K562 (cell line): ENCODE measurements around the gene KASH5. TPM values are rescaled to one million over a fixed set of nuclear protein-coding genes. Genes with fewer than 3 reads are reported as not detected.
A peak's percentile ranks its signal among the peaks of the same experiment; 100 is the strongest.

Source experiments
- ATAC-seq: fragments of 200-7000 bp; cut with Tn5 transposase; 3 replicates; pipeline ENCODE4 v1.9.1; 2020; ENCODE audit warnings: moderate library complexity
- BruUV-seq: library from RNA; stranded (reverse); fragments of 400-500 nt; replicated peaks from 2 replicates; lab custom pipeline; 2021; lab: Mats Ljungman, UMichigan
- CTCF ChIA-PET: fragments of 300-600 bp; formaldehyde crosslinking; extraction: SDS; loops from one replicate; lab custom pipeline; 2021; ENCODE audit warnings: low intra/inter-chr PET ratio; lab: Yijun Ruan, JAX
- POLR2A ChIA-PET: fragments of 300-600, 350-650 bp; sonication (Branson Sonifier 250); formaldehyde crosslinking; extraction: SDS; loops from one replicate; lab custom pipeline; 2021; ENCODE audit warnings: antibody characterized with exemption, inconsistent platforms; lab: Yijun Ruan, JAX
- DNase-seq, 4 experiments: peaks; one replicate each; pipeline versions ENCODE4 v3.0.0 to v3.0.0-alpha.2; 2011 to 2018; ENCODE audit warnings: low spot score in 3 of 4, mixed read lengths in 3 of 4; ENCODE audit errors: extremely low read depth in 1 of 4
- FAIRE-seq: peaks from 2 replicates; lab custom pipeline; 2011; peaks lifted over from hg19 to GRCh38; lab: Jason Lieb, UNC
- H2AFZ ChIP-seq: 2 replicates; pipeline ENCODE4 v1.6.0; 2011; ENCODE audit warnings: low read depth, low read length, control low read depth, inconsistent platforms
- H3K27ac ChIP-seq: fragments of 200-600 bp; 3 replicates; pipeline ENCODE4 v1.8.0; 2011; ENCODE audit warnings: low read depth, mild to moderate bottlenecking, control low read depth, inconsistent platforms, low read length, moderate library complexity, mixed read lengths; ENCODE audit errors: extremely low read depth
- H3K27me3 ChIP-seq, 2 experiments: fragments of 300-600 bp in 1 of 2; 2 replicates in 1 of 2; 3 replicates in 1 of 2; pipeline versions ENCODE4 v1.6.0 to v1.8.0; 2011; ENCODE audit warnings: inconsistent platforms in 2 of 2, low read length in 2 of 2, mild to moderate bottlenecking in 1 of 2, mixed read lengths in 1 of 2, moderate library complexity in 1 of 2; ENCODE audit not compliant: control insufficient read depth in 2 of 2, insufficient read depth in 2 of 2
- H3K36me3 ChIP-seq: fragments of 300-600 bp; 3 replicates; pipeline ENCODE4 v1.8.0; 2011; ENCODE audit warnings: mild to moderate bottlenecking, low read length, inconsistent platforms; ENCODE audit not compliant: control insufficient read depth, insufficient read depth
- H3K4me1 ChIP-seq, 2 experiments: fragments of 200-600 bp in 1 of 2; replicated peaks in 1 of 2; 2 replicates in 1 of 2; 3 replicates in 1 of 2; pipeline versions ENCODE4 v1.5.1 to v1.8.0; 2011; ENCODE audit warnings: inconsistent platforms in 2 of 2, low read length in 2 of 2, mild to moderate bottlenecking in 1 of 2, mixed read lengths in 1 of 2, moderate library complexity in 1 of 2; ENCODE audit not compliant: control insufficient read depth in 2 of 2, insufficient read depth in 2 of 2
- H3K4me2 ChIP-seq: 2 replicates; pipeline ENCODE4 v1.6.1; 2011; ENCODE audit warnings: low read length, control low read depth, inconsistent platforms, mixed read lengths; ENCODE audit not compliant: insufficient read depth
- H3K4me3 ChIP-seq: fragments of 200-600 bp; sonication (generic), shearing (Covaris generic); 2 replicates; pipeline ENCODE4 v1.5.1; 2016; ENCODE audit warnings: control low read depth, inconsistent platforms
- H3K79me2 ChIP-seq: fragments of 200-600 bp; 3 replicates; pipeline ENCODE4 v1.8.0; 2011; ENCODE audit warnings: low read length, inconsistent platforms; ENCODE audit not compliant: control insufficient read depth, insufficient read depth
- H3K9ac ChIP-seq, 2 experiments: 2 replicates each; pipeline versions ENCODE4 v1.6.0 to v1.6.1; 2011; ENCODE audit warnings: low read depth in 2 of 2, low read length in 2 of 2, control low read depth in 1 of 2, inconsistent platforms in 1 of 2, mild to moderate bottlenecking in 1 of 2, mixed read lengths in 1 of 2; ENCODE audit not compliant: insufficient read depth in 1 of 2
- H3K9me1 ChIP-seq: one replicate; pipeline ENCODE4 v1.6.0; 2011; ENCODE audit warnings: inconsistent platforms, mild to moderate bottlenecking, low read length, moderate library complexity; ENCODE audit not compliant: control insufficient read depth, insufficient read depth
- H3K9me3 ChIP-seq: replicated peaks from 2 replicates; pipeline ENCODE4 v1.5.1; 2011; ENCODE audit warnings: low read depth, low read length, inconsistent platforms; ENCODE audit not compliant: control insufficient read depth, insufficient read depth
- H4K20me1 ChIP-seq: replicated peaks from 2 replicates; pipeline ENCODE4 v1.6.1; 2011; ENCODE audit warnings: low read length, inconsistent platforms, mixed read lengths; ENCODE audit not compliant: control insufficient read depth, insufficient read depth
- CHD1 ChIP-seq: fragments of 200-600 bp; sonication (generic); IDR thresholded peaks from one replicate; pipeline ENCODE4 v1.6.1; 2012; ENCODE audit warnings: mild to moderate bottlenecking, moderate library complexity, low read length, inconsistent platforms
- CREM ChIP-seq: IDR thresholded peaks from 2 replicates; pipeline ENCODE4 v1.6.1; 2014; ENCODE audit warnings: antibody characterized with exemption, low read depth
- KAT7 ChIP-seq: sonication (generic); formaldehyde crosslinking; IDR thresholded peaks from 2 replicates; pipeline ENCODE4 v1.8.0; 2022; ENCODE audit warnings: missing genetic modification reagents, mild to moderate bottlenecking, borderline replicate concordance
- NR2C2 ChIP-seq, 2 experiments: fragments of 200-800 bp in 1 of 2; sonication (Bioruptor generic) in 1 of 2; sonication (generic) in 1 of 2; formaldehyde crosslinking in 1 of 2; IDR thresholded peaks; 2 replicates each; pipeline versions ENCODE4 v1.6.1 to v1.8.0; 2016 to 2022; ENCODE audit warnings: mild to moderate bottlenecking in 1 of 2, missing compliant biosample characterization in 1 of 2, missing genetic modification characterization in 1 of 2, missing genetic modification reagents in 1 of 2
- PHB2 ChIP-seq: fragments of 450-650 bp; IDR thresholded peaks from 2 replicates; pipeline ENCODE4 v1.6.1; 2017; ENCODE audit warnings: low read depth
- RBBP5 ChIP-seq: fragments of 200-600 bp; sonication (generic); IDR thresholded peaks from 2 replicates; pipeline ENCODE4 v1.6.1; 2012; ENCODE audit warnings: borderline replicate concordance, mild to moderate bottlenecking, low read length, control low read depth, inconsistent platforms; ENCODE audit not compliant: insufficient read depth, poor library complexity, severe bottlenecking
- RCOR1 ChIP-seq, 2 experiments: IDR thresholded peaks; 2 replicates each; pipeline ENCODE4 v1.6.1; 2012; ENCODE audit warnings: low read depth in 2 of 2, low read length in 2 of 2, borderline replicate concordance in 1 of 2, improper control_type of control experiment in 1 of 2
- RUNX1 ChIP-seq: sonication (generic); IDR thresholded peaks from 2 replicates; pipeline ENCODE4 v1.6.1; 2016; ENCODE audit warnings: antibody characterized with exemption, low read depth
- SP1 ChIP-seq: sonication (generic); formaldehyde crosslinking; IDR thresholded peaks from 2 replicates; pipeline ENCODE4 v1.8.1; 2022; ENCODE audit warnings: mild to moderate bottlenecking, missing genetic modification reagents
- SRSF1 ChIP-seq: fragments of 200-400 bp; formaldehyde crosslinking; IDR thresholded peaks from 2 replicates; pipeline ENCODE4 v1.6.1; 2017; ENCODE audit warnings: mild to moderate bottlenecking, low read depth, low read length, moderate library complexity
- TEAD4 ChIP-seq, 2 experiments: sonication (generic) in 1 of 2; formaldehyde crosslinking in 1 of 2; IDR thresholded peaks; 2 replicates each; pipeline versions ENCODE4 v1.6.1 to v1.8.0; 2012 to 2022; ENCODE audit warnings: borderline replicate concordance in 1 of 2, inconsistent platforms in 1 of 2, low read length in 1 of 2, mild to moderate bottlenecking in 1 of 2, missing genetic modification reagents in 1 of 2
- TSC22D4 ChIP-seq: fragments of 450-650 bp; IDR thresholded peaks from 2 replicates; pipeline ENCODE4 v1.6.1; 2016; ENCODE audit warnings: missing genetic modification characterization, missing biosample characterization, control low read depth
- ZFP36 ChIP-seq: fragments of 150-350 bp; IDR thresholded peaks from 2 replicates; pipeline ENCODE4 v1.6.1; 2018; ENCODE audit warnings: low read length, low read depth; ENCODE audit not compliant: partially characterized antibody
- ZNF584 ChIP-seq: fragments of 200-800 bp; sonication (Bioruptor generic); IDR thresholded peaks from 2 replicates; pipeline ENCODE4 v1.6.1; 2016; ENCODE audit warnings: low read depth, mild to moderate bottlenecking, missing genetic modification characterization, missing compliant biosample characterization
- ZNF778 ChIP-seq: fragments of 450-650 bp; formaldehyde crosslinking; IDR thresholded peaks from 2 replicates; pipeline ENCODE4 v1.4.0; 2020; ENCODE audit warnings: mild to moderate bottlenecking, moderate library complexity
- WGBS: fragments of 100-300 bp; shearing (Covaris generic); methylation state at CpG from one replicate; pipeline ENCODE4 v1.1.6; 2016; ENCODE audit warnings: low coverage, mixed read lengths; ENCODE audit not compliant: insufficient coverage; ENCODE audit errors: missing lambda C conversion rate; 5-methylcytosine and 5-hydroxymethylcytosine counted together
- in situ Hi-C: fragments of 300-500 bp; cut with MboI; formaldehyde crosslinking; loops from 4 replicates; pipeline ENCODE4 v1.15.0; 2018; ENCODE audit warnings: inconsistent platforms, mixed read lengths
- intact Hi-C: fragments of 100-400 bp; cut with micrococcal nuclease; formaldehyde crosslinking; loops from 2 replicates; pipeline ENCODE4 v1.14.2; 2022
- polyA plus RNA-seq, 8 experiments: library from polyadenylated mRNA; depleted of rRNA in 4 of 8; stranded (reverse) in 5 of 8; unstranded in 3 of 8; fragments of >200 nt; fragmentation: Nextera tagmentation in 2 of 8; fragmentation: Illumina TruSeq in 1 of 8; extraction: Ambion mirVana in 2 of 8; extraction: Trizol in 1 of 8; gene quantifications; 2 replicates each; pipeline versions ENCODE4 v1.2.1 to v1.2.3, GENCODE V29; 2011 to 2014; ENCODE audit warnings: inconsistent platforms in 1 of 8, missing spikeins in 1 of 8
- total RNA-seq, 7 experiments: library from RNA; depleted of rRNA in 6 of 7; stranded (reverse); fragments of >200 nt in 6 of 7; fragmentation: Illumina TruSeq in 2 of 7; extraction: Trizol in 2 of 7; gene quantifications; 2 replicates each; pipeline versions ENCODE4 v1.2.1 to v1.2.3, GENCODE V29; 2011 to 2021; ENCODE audit warnings: low replicate concordance in 1 of 7
- TF ChIP-seq, protein P1 (sequence below): fragments of 250-450 bp; sonication (Bioruptor Pico); IDR thresholded peaks from 2 replicates; pipeline ENCODE4 v1.4.0; 2020; ENCODE audit warnings: borderline replicate concordance
- TF ChIP-seq, protein P2 (sequence below): fragments of 450-650 bp; IDR thresholded peaks from 2 replicates; pipeline ENCODE4 v1.6.1; 2016

The KASH5 gene
- total and polyA plus RNA-seq, 9 of the 15 experiments (the other 6 are each of a cell fraction or from before 2014, with no cell fraction given), result 0.07 to 0.84 (median 0.34) TPM; not detected in 1

DNA sequence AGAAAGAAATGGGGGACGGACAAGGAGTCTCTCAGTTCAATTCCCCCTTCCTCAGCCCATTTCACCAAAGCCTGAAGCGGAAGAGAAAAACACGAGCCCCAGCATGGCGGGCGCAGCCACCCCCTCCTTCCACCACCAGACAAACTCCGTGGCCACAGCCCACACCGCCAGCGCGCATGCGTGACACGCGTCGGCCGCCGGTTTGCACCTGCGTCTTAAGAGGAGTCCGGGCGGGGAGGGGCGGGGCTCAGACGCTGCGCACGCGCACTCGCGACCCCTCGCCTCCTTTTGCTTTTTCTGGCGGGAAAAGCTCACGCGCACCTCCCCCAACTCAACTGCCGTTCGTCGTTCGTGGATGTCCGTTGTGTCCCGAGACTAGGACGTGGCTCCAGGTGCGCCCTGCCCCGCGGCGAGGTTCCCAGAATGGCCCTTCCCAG, at the start of gene KASH5 (continued):
- TF ChIP-seq, protein P1, sequence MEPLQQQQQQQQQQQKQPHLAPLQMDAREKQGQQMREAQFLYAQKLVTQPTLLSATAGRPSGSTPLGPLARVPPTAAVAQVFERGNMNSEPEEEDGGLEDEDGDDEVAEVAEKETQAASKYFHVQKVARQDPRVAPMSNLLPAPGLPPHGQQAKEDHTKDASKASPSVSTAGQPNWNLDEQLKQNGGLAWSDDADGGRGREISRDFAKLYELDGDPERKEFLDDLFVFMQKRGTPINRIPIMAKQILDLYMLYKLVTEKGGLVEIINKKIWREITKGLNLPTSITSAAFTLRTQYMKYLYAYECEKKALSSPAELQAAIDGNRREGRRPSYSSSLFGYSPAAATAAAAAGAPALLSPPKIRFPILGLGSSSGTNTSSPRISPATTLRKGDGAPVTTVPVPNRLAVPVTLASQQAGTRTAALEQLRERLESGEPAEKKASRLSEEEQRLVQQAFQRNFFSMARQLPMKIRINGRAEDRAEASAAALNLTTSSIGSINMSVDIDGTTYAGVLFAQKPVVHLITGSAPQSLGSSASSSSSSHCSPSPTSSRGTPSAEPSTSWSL (CRISPR knock-in tag), result no peak
- no peak for TF ChIP-seq KAT7 (CRISPR knock-in tag)

DNA sequence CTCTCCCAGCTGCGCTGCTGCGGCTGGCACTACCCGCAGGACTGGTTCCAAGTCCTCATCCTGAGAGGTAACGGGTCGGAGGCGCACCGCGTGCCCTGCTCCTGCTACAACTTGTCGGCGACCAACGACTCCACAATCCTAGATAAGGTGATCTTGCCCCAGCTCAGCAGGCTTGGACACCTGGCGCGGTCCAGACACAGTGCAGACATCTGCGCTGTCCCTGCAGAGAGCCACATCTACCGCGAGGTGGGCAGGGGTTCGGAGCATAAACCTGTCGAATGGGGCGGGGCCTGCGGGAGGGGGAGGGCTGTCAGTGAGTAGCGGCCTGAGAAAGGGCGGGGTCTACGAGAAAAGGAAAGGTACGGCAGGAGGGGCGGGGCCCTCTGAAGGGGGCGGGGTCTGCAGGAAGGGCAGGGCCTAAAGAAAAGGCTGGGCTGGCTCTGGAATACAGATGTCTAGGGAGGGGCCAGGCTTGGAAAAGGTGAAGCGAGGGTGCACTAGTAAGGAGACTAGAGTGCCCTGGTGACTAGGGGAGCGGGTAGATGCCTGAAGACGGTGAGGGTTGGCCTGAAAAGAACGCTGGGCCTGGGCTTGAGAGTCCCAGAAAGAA, 49.3 kb upstream of the KASH5 start:
- intact Hi-C loops (no loop called here), in situ Hi-C loops (no loop called here)
- no peaks in the 10 kb centered on the region for H3K9me1 ChIP-seq
- 52% methylated on average over 20 of the region's 30 CpGs for WGBS
- FAIRE-seq, result peak; percentile 29
- H3K27ac ChIP-seq, result peak overlapping the region; percentile 66; the same call in 1 of the 3 replicates
- peak overlapping the region; percentile 57 for H3K4me2 ChIP-seq
- ChIA-PET CTCF (no interaction called here), POLR2A (no interaction called here)
- peak; percentile 87 to 98 (median 96) for DNase-seq
- no peaks in the 10 kb centered on the region for H3K79me2 ChIP-seq
- BruUV-seq, result no TSS peak
- peak overlapping the region; percentile 14; the same call in 1 of the 2 replicates for H2AFZ ChIP-seq
- peaks cover 37 to 63% of the 10 kb centered on the region in 2 experiments for H3K4me1 ChIP-seq
- no peaks in the 10 kb centered on the region for H3K27me3 ChIP-seq
- no peaks in the 10 kb centered on the region for H3K9me3 ChIP-seq
- peak; percentile 93 for ATAC-seq
- H3K9ac ChIP-seq, result peak overlapping the region in 1 of 2 experiments; percentile 48; a peak in 3 of 4 replicates
- H3K4me3 ChIP-seq, result no peak overlapping the region
- H3K36me3 ChIP-seq, result peaks cover 15% of the 10 kb centered on the region; the same call in 1 of the 3 replicates
- no peaks in the 10 kb centered on the region for H4K20me1 ChIP-seq
- TF ChIP-seq SRSF1 (no peak), ZNF584 (CRISPR knock-in tag) (no peak), SP1 (CRISPR knock-in tag) (peak; percentile 37; the same call in 1 of the 2 replicates), PHB2 (no peak), ZFP36 (no peak), TEAD4 (IDR thresholded peaks at IDR 0.05; ENCODE audit: low read length) (no peak), TEAD4 (CRISPR knock-in tag; IDR thresholded peaks at IDR 0.05; ENCODE audit: borderline replicate concordance) (no peak), NR2C2 (CRISPR knock-in tag; IDR thresholded peaks at IDR 0.05) (no peak), NR2C2 (tag; IDR thresholded peaks at IDR 0.05) (no peak), RCOR1 (IDR thresholded peaks at IDR 0.05; ENCODE audit: borderline replicate concordance in 1 of 2, low read depth in 2 of 2, low read length in 2 of 2) (no peak), CHD1 (no peak), ZNF778 (CRISPR knock-in tag) (no peak), TSC22D4 (tag) (no peak), RUNX1 (no peak), RBBP5 (no peak), CREM (no peak)
- TF ChIP-seq, protein P2, sequence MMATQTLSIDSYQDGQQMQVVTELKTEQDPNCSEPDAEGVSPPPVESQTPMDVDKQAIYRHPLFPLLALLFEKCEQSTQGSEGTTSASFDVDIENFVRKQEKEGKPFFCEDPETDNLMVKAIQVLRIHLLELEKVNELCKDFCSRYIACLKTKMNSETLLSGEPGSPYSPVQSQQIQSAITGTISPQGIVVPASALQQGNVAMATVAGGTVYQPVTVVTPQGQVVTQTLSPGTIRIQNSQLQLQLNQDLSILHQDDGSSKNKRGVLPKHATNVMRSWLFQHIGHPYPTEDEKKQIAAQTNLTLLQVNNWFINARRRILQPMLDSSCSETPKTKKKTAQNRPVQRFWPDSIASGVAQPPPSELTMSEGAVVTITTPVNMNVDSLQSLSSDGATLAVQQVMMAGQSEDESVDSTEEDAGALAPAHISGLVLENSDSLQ, result peak; percentile 54
